ENCODE measurements around the gene TNFRSF1A. TPM values are rescaled to one million over a fixed set of nuclear protein-coding genes. Genes with fewer than 3 reads are reported as not detected.

Gene TNFRSF1A
- total RNA-seq, 2 experiments from 2014 or later: 16.3 to 19.2 TPM

GRCh38 chr12:6354495-6355393 lies 12.9 kb upstream of the TNFRSF1A start:
- no peak overlapping the region for H3K27ac ChIP-seq (ENCODE audit: low read depth in 1 of 2, low read length in 2 of 2)
- H3K36me3 Mint-ChIP-seq (ENCODE audit: low read depth): no peaks in the 10 kb centered on the region
- DNase-seq (no peak), ATAC-seq (ENCODE audit: poor library complexity) (no peak)
- TF ChIP-seq, protein P1, sequence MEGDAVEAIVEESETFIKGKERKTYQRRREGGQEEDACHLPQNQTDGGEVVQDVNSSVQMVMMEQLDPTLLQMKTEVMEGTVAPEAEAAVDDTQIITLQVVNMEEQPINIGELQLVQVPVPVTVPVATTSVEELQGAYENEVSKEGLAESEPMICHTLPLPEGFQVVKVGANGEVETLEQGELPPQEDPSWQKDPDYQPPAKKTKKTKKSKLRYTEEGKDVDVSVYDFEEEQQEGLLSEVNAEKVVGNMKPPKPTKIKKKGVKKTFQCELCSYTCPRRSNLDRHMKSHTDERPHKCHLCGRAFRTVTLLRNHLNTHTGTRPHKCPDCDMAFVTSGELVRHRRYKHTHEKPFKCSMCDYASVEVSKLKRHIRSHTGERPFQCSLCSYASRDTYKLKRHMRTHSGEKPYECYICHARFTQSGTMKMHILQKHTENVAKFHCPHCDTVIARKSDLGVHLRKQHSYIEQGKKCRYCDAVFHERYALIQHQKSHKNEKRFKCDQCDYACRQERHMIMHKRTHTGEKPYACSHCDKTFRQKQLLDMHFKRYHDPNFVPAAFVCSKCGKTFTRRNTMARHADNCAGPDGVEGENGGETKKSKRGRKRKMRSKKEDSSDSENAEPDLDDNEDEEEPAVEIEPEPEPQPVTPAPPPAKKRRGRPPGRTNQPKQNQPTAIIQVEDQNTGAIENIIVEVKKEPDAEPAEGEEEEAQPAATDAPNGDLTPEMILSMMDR (IDR thresholded peaks at IDR 0.05): no peak
- intact Hi-C loops (cut with DNase I, micrococcal nuclease): no loop called here
- POLR2A ChIA-PET: interaction anchor here (1.1 kb wide), 1 partner anchor 13 kb away, joined by 3 read pairs; no protein-coding TSS in a partner anchor
- H3K27me3 Mint-ChIP-seq: no peaks in the 10 kb centered on the region
- no peak overlapping the region for H3K4me3 ChIP-seq (ENCODE audit: low read length)
- H3K27ac Mint-ChIP-seq: no peak overlapping the region
- H3K4me3 Mint-ChIP-seq: no peak overlapping the region
- H3K4me1 ChIP-seq (ENCODE audit: insufficient read depth, low read length): peaks cover 10% of the 10 kb centered on the region
- no peaks in the 10 kb centered on the region for H3K9me3 ChIP-seq (ENCODE audit: control insufficient read depth in 1 of 2, insufficient read depth in 1 of 2, low read length in 2 of 2)
- no peaks in the 10 kb centered on the region for H3K9me3 Mint-ChIP-seq
- H3K36me3 ChIP-seq (ENCODE audit: insufficient read depth, low read length): no peaks in the 10 kb centered on the region
- H3K27me3 ChIP-seq (ENCODE audit: control insufficient read depth in 1 of 2, insufficient read depth in 2 of 2, low read length in 2 of 2): no peaks in the 10 kb centered on the region
- CTCF ChIA-PET: no interaction called here
- no peaks in the 10 kb centered on the region for H3K4me1 Mint-ChIP-seq (ENCODE audit: low read depth)

DNA sequence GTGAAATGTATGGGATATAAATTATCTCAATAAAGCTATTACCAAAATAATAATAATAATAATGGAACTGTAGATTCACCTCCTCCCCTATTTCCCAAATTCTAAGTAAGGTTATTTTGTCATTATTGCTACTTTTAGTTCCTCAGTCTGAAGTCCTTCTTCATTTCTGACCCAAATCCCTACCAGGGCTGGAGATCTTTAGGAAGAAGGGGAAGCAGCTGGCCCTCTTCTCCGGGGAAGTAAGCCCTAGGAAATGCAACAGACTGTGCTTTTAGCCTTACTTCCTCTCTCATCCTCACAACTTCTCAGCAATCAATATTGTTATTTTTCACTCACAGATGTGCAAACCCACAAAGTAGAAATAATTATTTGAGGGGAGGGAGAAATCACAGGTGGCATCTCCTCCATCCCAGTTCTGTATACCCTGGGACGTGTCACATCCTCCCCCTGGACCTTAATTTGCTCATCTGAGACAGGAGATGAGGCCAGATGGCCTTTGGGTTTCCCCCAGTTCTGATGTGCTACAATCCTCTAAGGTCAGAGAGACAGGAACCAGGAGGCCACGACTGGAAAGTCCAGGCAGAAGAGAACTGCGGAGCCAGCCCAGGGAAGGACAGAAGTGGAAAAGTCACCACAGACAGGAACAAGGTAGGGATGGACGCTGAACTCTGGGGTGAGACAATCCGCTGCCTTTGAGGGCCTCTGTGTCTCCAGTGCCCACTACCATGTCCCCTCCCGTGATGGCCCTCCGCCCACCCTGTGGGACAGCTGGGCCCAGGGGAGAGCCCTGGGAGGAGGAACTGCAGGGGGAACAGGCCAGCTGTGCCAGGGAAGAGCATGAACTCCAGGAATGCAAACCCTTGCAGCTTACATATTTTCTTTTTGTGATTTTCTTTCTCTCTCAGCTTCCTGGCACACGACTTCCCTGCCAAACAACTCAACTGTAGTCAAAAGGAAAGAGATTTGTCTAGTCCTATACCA lies 10.6 kb upstream of the TNFRSF1A start:
- H3K4me3 ChIP-seq (ENCODE audit: low read length): no peak overlapping the region
- no peaks in the 10 kb centered on the region for H3K27me3 ChIP-seq (ENCODE audit: control insufficient read depth in 1 of 2, insufficient read depth in 2 of 2, low read length in 2 of 2)
- H3K4me1 ChIP-seq (ENCODE audit: insufficient read depth, low read length): peaks cover 16% of the 10 kb centered on the region
- DNase-seq (no peak), ATAC-seq (ENCODE audit: poor library complexity) (no peak)
- H3K36me3 ChIP-seq (ENCODE audit: insufficient read depth, low read length): no peaks in the 10 kb centered on the region
- Mint-ChIP-seq H3K36me3 (ENCODE audit: low read depth) (no peaks in the 10 kb centered on the region), H3K4me1 (ENCODE audit: low read depth) (peaks cover 8% of the 10 kb centered on the region), H3K9me3 (no peaks in the 10 kb centered on the region), H3K27ac (no peak overlapping the region), H3K4me3 (no peak overlapping the region), H3K27me3 (no peaks in the 10 kb centered on the region)
- no peak overlapping the region for H3K27ac ChIP-seq (ENCODE audit: low read depth in 1 of 2, low read length in 2 of 2)
- TF ChIP-seq, protein P1 (IDR thresholded peaks at IDR 0.05): no peak
- H3K9me3 ChIP-seq (ENCODE audit: control insufficient read depth in 1 of 2, insufficient read depth in 1 of 2, low read length in 2 of 2): no peaks in the 10 kb centered on the region
- POLR2A ChIA-PET: no interaction called here
- intact Hi-C loops (cut with DNase I, micrococcal nuclease): no loop called here
- CTCF ChIA-PET: interaction anchor here (0.5 kb wide), 1 partner anchor 228 kb away, joined by 3 read pairs; no protein-coding TSS in a partner anchor

DNA sequence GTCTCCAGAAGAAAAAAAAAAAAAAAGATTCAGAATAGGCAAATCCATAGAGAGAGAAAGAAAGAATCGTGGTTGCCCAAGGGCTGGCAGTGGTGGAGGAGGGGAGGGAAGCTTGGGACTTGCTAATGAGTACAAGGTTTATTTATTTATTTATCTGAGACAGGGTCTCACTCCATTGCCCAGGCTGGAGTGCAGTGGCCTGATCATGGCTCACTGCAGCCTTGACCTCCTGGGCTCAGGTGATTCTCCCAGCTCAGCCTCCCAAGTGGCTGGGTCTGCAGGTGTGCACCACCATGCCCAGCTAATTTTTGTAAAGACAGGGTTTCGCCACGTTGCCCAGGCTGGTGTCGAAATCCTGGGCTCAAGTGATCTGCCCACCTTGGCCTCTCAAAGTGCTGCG lies 9.7 kb upstream of the TNFRSF1A start:
- Mint-ChIP-seq H3K4me1 (ENCODE audit: low read depth) (peaks cover 16% of the 10 kb centered on the region), H3K4me3 (no peak overlapping the region), H3K27ac (no peak overlapping the region), H3K9me3 (no peaks in the 10 kb centered on the region), H3K36me3 (ENCODE audit: low read depth) (no peaks in the 10 kb centered on the region), H3K27me3 (no peaks in the 10 kb centered on the region)
- H3K27ac ChIP-seq (ENCODE audit: low read depth in 1 of 2, low read length in 2 of 2): no peak overlapping the region
- no peak for DNase-seq
- peaks cover 24% of the 10 kb centered on the region for H3K4me1 ChIP-seq (ENCODE audit: insufficient read depth, low read length)
- intact Hi-C loops (cut with DNase I, micrococcal nuclease): no loop called here
- H3K9me3 ChIP-seq (ENCODE audit: control insufficient read depth in 1 of 2, insufficient read depth in 1 of 2, low read length in 2 of 2): no peaks in the 10 kb centered on the region
- ChIA-PET POLR2A (no interaction called here), CTCF (interaction anchor here (0.8 kb wide), 1 partner anchor 16 kb away, joined by 3 read pairs; no protein-coding TSS in a partner anchor)
- H3K4me3 ChIP-seq (ENCODE audit: low read length): no peak overlapping the region
- no peaks in the 10 kb centered on the region for H3K27me3 ChIP-seq (ENCODE audit: control insufficient read depth in 1 of 2, insufficient read depth in 2 of 2, low read length in 2 of 2)
- no peak for ATAC-seq (ENCODE audit: poor library complexity)
- TF ChIP-seq, protein P1 (IDR thresholded peaks at IDR 0.05): no peak
- no peaks in the 10 kb centered on the region for H3K36me3 ChIP-seq (ENCODE audit: insufficient read depth, low read length)
